HG02852 (cell line): ENCODE data around the gene DGKH.
"Not testable (repeated sequence)": the region's sequence is repeated elsewhere in the genome, so short reads cannot be mapped to it uniquely, and the experiment has no call there.

Experiments
- ATAC-seq: cut with Tn5 transposase; IDR thresholded peaks from one replicate; pipeline ENCODE4 v1.9.1; 2021; ENCODE audit warnings: mild to moderate bottlenecking, moderate library complexity; ENCODE audit not compliant: unreplicated experiment

DGKH gene

GRCh38 chr13:42219876-42220275 lies 171.4 kb downstream of the DGKH start:
- ATAC-seq: no peak

GRCh38 chr13:42221121-42221765 lies 172.8 kb downstream of the DGKH start:
- no peak for ATAC-seq

- ATAC-seq: no peak
These were observed 175.2 kb downstream of the DGKH start for GRCh38 chr13:42223681-42224080.

- ATAC-seq: no peak
These were observed 176.6 kb downstream of the DGKH start for GRCh38 chr13:42225051-42225450.

GRCh38 chr13:42226759-42227158 lies 178.3 kb downstream of the DGKH start:
- not testable (repeated sequence) for ATAC-seq

- no peak for ATAC-seq
These were observed 180.1 kb downstream of the DGKH start for GRCh38 chr13:42228527-42228926.

GRCh38 chr13:42229287-42229686 lies 180.8 kb downstream of the DGKH start:
- ATAC-seq: no peak

- ATAC-seq: no peak
These were observed 184.2 kb downstream of the DGKH start for GRCh38 chr13:42232671-42233070.

GRCh38 chr13:42233726-42234125 lies 185.3 kb downstream of the DGKH start:
- no peak for ATAC-seq

- ATAC-seq: no peak
These were observed 190.7 kb downstream of the DGKH start for GRCh38 chr13:42239161-42239560.

- no peak for ATAC-seq
These were observed 191.2 kb downstream of the DGKH start for GRCh38 chr13:42239644-42240043.

- no peak for ATAC-seq
These were observed 198.1 kb downstream of the DGKH start for GRCh38 chr13:42246541-42246940.

- ATAC-seq: no peak
These were observed 199.4 kb downstream of the DGKH start for GRCh38 chr13:42247883-42248282.

GRCh38 chr13:42255886-42256285 lies 207.4 kb downstream of the DGKH start:
- ATAC-seq: no peak

GRCh38 chr13:42258747-42259146 lies 210.3 kb downstream of the DGKH start:
- ATAC-seq: no peak

- ATAC-seq: no peak
These were observed 211.1 kb downstream of the DGKH start for GRCh38 chr13:42259515-42259914.

- ATAC-seq: no peak
These were observed 212.6 kb downstream of the DGKH start for GRCh38 chr13:42260903-42261654.

GRCh38 chr13:42266473-42266872 lies 218.0 kb downstream of the DGKH start:
- no peak for ATAC-seq

- no peak for ATAC-seq
These were observed 221.9 kb downstream of the DGKH start for GRCh38 chr13:42270160-42270856.

GRCh38 chr13:42270857-42271215 lies 222.4 kb downstream of the DGKH start:
- no peak for ATAC-seq

GRCh38 chr13:42271337-42272114 lies 223.1 kb downstream of the DGKH start:
- ATAC-seq: peak; percentile 78
